ENCODE data around the gene DNAJC4.

The DNAJC4 gene

GRCh38 chr11:64208086-64208795 is 22.1 kb upstream of the DNAJC4 start:
- peaks cover 11% of the 10 kb centered on the region for H3K36me3 ChIP-seq (ENCODE audit: control insufficient read depth, insufficient read depth, low read length)
- no peaks in the 10 kb centered on the region for H3K4me1 ChIP-seq (ENCODE audit: control insufficient read depth, insufficient read depth, low read length)
- no peak overlapping the region for H3K4me3 ChIP-seq (ENCODE audit: insufficient read depth, low read depth, low read length)
- WGBS, 2 experiments = 93 to 95% methylated on average over 23 of the region's 23 CpGs
- H3K27ac ChIP-seq (ENCODE audit: insufficient read depth, low read depth, low read length, poor library complexity, severe bottlenecking) = no peak overlapping the region
- no peaks in the 10 kb centered on the region for H3K27me3 ChIP-seq (ENCODE audit: control insufficient read depth, insufficient read depth, low read length, poor library complexity, severe bottlenecking)
- no peaks in the 10 kb centered on the region for H3K9me3 ChIP-seq (ENCODE audit: control insufficient read depth, low read length)

GRCh38 chr11:64208796-64209562 is 21.4 kb upstream of the DNAJC4 start:
- no peaks in the 10 kb centered on the region for H3K27me3 ChIP-seq (ENCODE audit: control insufficient read depth, insufficient read depth, low read length, poor library complexity, severe bottlenecking)
- H3K9me3 ChIP-seq (ENCODE audit: control insufficient read depth, low read length) = no peaks in the 10 kb centered on the region

GRCh38 chr11:64209563-64209843 is 20.8 kb upstream of the DNAJC4 start:
- no peaks in the 10 kb centered on the region for H3K4me1 ChIP-seq (ENCODE audit: control insufficient read depth, insufficient read depth, low read length)
- H3K36me3 ChIP-seq (ENCODE audit: control insufficient read depth, insufficient read depth, low read length) = peaks cover 5% of the 10 kb centered on the region
- no peak overlapping the region for H3K4me3 ChIP-seq (ENCODE audit: insufficient read depth, low read depth, low read length)
- H3K27ac ChIP-seq (ENCODE audit: insufficient read depth, low read depth, low read length, poor library complexity, severe bottlenecking) = no peak overlapping the region
- no peaks in the 10 kb centered on the region for H3K9me3 ChIP-seq (ENCODE audit: control insufficient read depth, low read length)
- no peaks in the 10 kb centered on the region for H3K27me3 ChIP-seq (ENCODE audit: control insufficient read depth, insufficient read depth, low read length, poor library complexity, severe bottlenecking)
- WGBS, 2 experiments = 91 to 93% methylated on average over 8 of the region's 8 CpGs

More at GRCh38 chr11:64208796-64209562, 21.4 kb upstream of the DNAJC4 start:
- WGBS, 2 experiments = 89 to 91% methylated on average over 18 of the region's 18 CpGs
- Histone ChIP-seq H3K36me3 (ENCODE audit: control insufficient read depth, insufficient read depth, low read length) (peaks cover 6% of the 10 kb centered on the region), H3K27ac (ENCODE audit: insufficient read depth, low read depth, low read length, poor library complexity, severe bottlenecking) (no peak overlapping the region), H3K4me1 (ENCODE audit: control insufficient read depth, insufficient read depth, low read length) (no peaks in the 10 kb centered on the region), H3K4me3 (ENCODE audit: insufficient read depth, low read depth, low read length) (no peak overlapping the region)

- Histone ChIP-seq H3K27me3 (ENCODE audit: control insufficient read depth, insufficient read depth, low read length, poor library complexity, severe bottlenecking) (no peaks in the 10 kb centered on the region), H3K36me3 (ENCODE audit: control insufficient read depth, insufficient read depth, low read length) (peaks cover 1% of the 10 kb centered on the region), H3K9me3 (ENCODE audit: control insufficient read depth, low read length) (no peaks in the 10 kb centered on the region), H3K4me3 (ENCODE audit: insufficient read depth, low read depth, low read length) (no peak overlapping the region), H3K4me1 (ENCODE audit: control insufficient read depth, insufficient read depth, low read length) (no peaks in the 10 kb centered on the region), H3K27ac (ENCODE audit: insufficient read depth, low read depth, low read length, poor library complexity, severe bottlenecking) (no peak overlapping the region)
- 95 to 96% methylated on average over 24 of the region's 24 CpGs for WGBS, 2 experiments
Observed at GRCh38 chr11:64210301-64211020, 19.9 kb upstream of the DNAJC4 start.

GRCh38 chr11:64211181-64211872 is 19.0 kb upstream of the DNAJC4 start:
- Histone ChIP-seq H3K27ac (ENCODE audit: insufficient read depth, low read depth, low read length, poor library complexity, severe bottlenecking) (no peak overlapping the region), H3K4me3 (ENCODE audit: insufficient read depth, low read depth, low read length) (no peak overlapping the region), H3K4me1 (ENCODE audit: control insufficient read depth, insufficient read depth, low read length) (no peaks in the 10 kb centered on the region), H3K9me3 (ENCODE audit: control insufficient read depth, low read length) (no peaks in the 10 kb centered on the region), H3K27me3 (ENCODE audit: control insufficient read depth, insufficient read depth, low read length, poor library complexity, severe bottlenecking) (no peaks in the 10 kb centered on the region), H3K36me3 (ENCODE audit: control insufficient read depth, insufficient read depth, low read length) (no peaks in the 10 kb centered on the region)
- 94 to 95% methylated on average over 30 of the region's 30 CpGs for WGBS, 2 experiments

- Histone ChIP-seq H3K27ac (ENCODE audit: insufficient read depth, low read depth, low read length, poor library complexity, severe bottlenecking) (no peak overlapping the region), H3K27me3 (ENCODE audit: control insufficient read depth, insufficient read depth, low read length, poor library complexity, severe bottlenecking) (no peaks in the 10 kb centered on the region), H3K4me3 (ENCODE audit: insufficient read depth, low read depth, low read length) (no peak overlapping the region), H3K36me3 (ENCODE audit: control insufficient read depth, insufficient read depth, low read length) (no peaks in the 10 kb centered on the region), H3K9me3 (ENCODE audit: control insufficient read depth, low read length) (no peaks in the 10 kb centered on the region), H3K4me1 (ENCODE audit: control insufficient read depth, insufficient read depth, low read length) (no peaks in the 10 kb centered on the region)
- WGBS, 2 experiments = 85 to 92% methylated on average over 6 of the region's 6 CpGs
Observed at GRCh38 chr11:64216879-64217278, 13.5 kb upstream of the DNAJC4 start.

- 90 to 93% methylated on average over 11 of the region's 11 CpGs for WGBS, 2 experiments
- no peak overlapping the region for H3K27ac ChIP-seq (ENCODE audit: insufficient read depth, low read depth, low read length, poor library complexity, severe bottlenecking)
Observed at GRCh38 chr11:64218628-64219353, 11.6 kb upstream of the DNAJC4 start.

GRCh38 chr11:64219354-64219684 is 11.0 kb upstream of the DNAJC4 start:
- Histone ChIP-seq H3K4me1 (ENCODE audit: control insufficient read depth, insufficient read depth, low read length) (no peaks in the 10 kb centered on the region), H3K27me3 (ENCODE audit: control insufficient read depth, insufficient read depth, low read length, poor library complexity, severe bottlenecking) (no peaks in the 10 kb centered on the region), H3K4me3 (ENCODE audit: insufficient read depth, low read depth, low read length) (no peak overlapping the region), H3K27ac (ENCODE audit: insufficient read depth, low read depth, low read length, poor library complexity, severe bottlenecking) (no peak overlapping the region), H3K36me3 (ENCODE audit: control insufficient read depth, insufficient read depth, low read length) (no peaks in the 10 kb centered on the region), H3K9me3 (ENCODE audit: control insufficient read depth, low read length) (no peaks in the 10 kb centered on the region)
- WGBS, 2 experiments = 94 to 95% methylated on average over 7 of the region's 7 CpGs

More at GRCh38 chr11:64218628-64219353, 11.6 kb upstream of the DNAJC4 start:
- H3K36me3 ChIP-seq (ENCODE audit: control insufficient read depth, insufficient read depth, low read length) = no peaks in the 10 kb centered on the region
- no peaks in the 10 kb centered on the region for H3K9me3 ChIP-seq (ENCODE audit: control insufficient read depth, low read length)
- no peaks in the 10 kb centered on the region for H3K27me3 ChIP-seq (ENCODE audit: control insufficient read depth, insufficient read depth, low read length, poor library complexity, severe bottlenecking)
- H3K4me3 ChIP-seq (ENCODE audit: insufficient read depth, low read depth, low read length) = no peak overlapping the region
- H3K4me1 ChIP-seq (ENCODE audit: control insufficient read depth, insufficient read depth, low read length) = no peaks in the 10 kb centered on the region

GRCh38 chr11:64219755-64220154 is 10.6 kb upstream of the DNAJC4 start:
- Histone ChIP-seq H3K27me3 (ENCODE audit: control insufficient read depth, insufficient read depth, low read length, poor library complexity, severe bottlenecking) (no peaks in the 10 kb centered on the region), H3K9me3 (ENCODE audit: control insufficient read depth, low read length) (no peaks in the 10 kb centered on the region), H3K4me3 (ENCODE audit: insufficient read depth, low read depth, low read length) (no peak overlapping the region), H3K36me3 (ENCODE audit: control insufficient read depth, insufficient read depth, low read length) (no peaks in the 10 kb centered on the region), H3K27ac (ENCODE audit: insufficient read depth, low read depth, low read length, poor library complexity, severe bottlenecking) (no peak overlapping the region), H3K4me1 (ENCODE audit: control insufficient read depth, insufficient read depth, low read length) (no peaks in the 10 kb centered on the region)
- 94% methylated on average over 10 of the region's 10 CpGs for WGBS, 2 experiments

Data from ectodermal cell (in vitro differentiated cells).